Naive thymus-derived CD4-positive, alpha-beta T cell (primary cell): ENCODE measurements around the gene PNMA5. TPM values are rescaled to one million over a fixed set of nuclear protein-coding genes. Genes with fewer than 3 reads are reported as not detected.
A peak's percentile ranks its signal among the peaks of the same experiment; 100 is the strongest.
"Not testable (repeated sequence)": the region's sequence is repeated elsewhere in the genome, so short reads cannot be mapped to it uniquely, and the experiment has no call there.

Experiments
- ATAC-seq: fragments of 150-1000 bp; cut with Tn5 transposase; 2 replicates; pipeline ENCODE4 v1.10.0; 2021; ENCODE audit warnings: mild to moderate bottlenecking, moderate library complexity
- CTCF ChIA-PET: fragments of 350-600 bp; sonication (Branson Sonifier 250); formaldehyde crosslinking; loops from one replicate; lab custom pipeline; 2021; ENCODE audit warnings: antibody characterized with exemption; lab: Charles Lee
- POLR2A ChIA-PET: fragments of 350-600 bp; sonication (Branson Sonifier 250); formaldehyde crosslinking; loops from one replicate; lab custom pipeline; 2021; ENCODE audit warnings: antibody characterized with exemption, inconsistent platforms; lab: Charles Lee
- DNase-seq, 9 donors: peaks; one replicate each; pipeline versions ENCODE4 v3.0.0 to v3.0.0-alpha.2; 2020 to 2022; ENCODE audit warnings: mixed read lengths in 1 of 9
- H3K27ac ChIP-seq: one replicate; pipeline ENCODE4 v1.7.0; 2013; ENCODE audit warnings: mild to moderate bottlenecking, low read depth, low read length, moderate library complexity
- H3K27me3 ChIP-seq, 2 donors: one replicate each; pipeline ENCODE4 v1.7.0; 2013; ENCODE audit warnings: low read length in 2 of 2, mild to moderate bottlenecking in 2 of 2, moderate library complexity in 2 of 2; ENCODE audit not compliant: control insufficient read depth in 2 of 2, insufficient read depth in 2 of 2
- H3K36me3 ChIP-seq, 3 experiments: 1 replicate in 2 of 3; 2 replicates in 1 of 3; pipeline ENCODE4 v1.7.0; 2013; ENCODE audit warnings: low read length in 3 of 3, mild to moderate bottlenecking in 3 of 3, moderate library complexity in 1 of 3; ENCODE audit not compliant: insufficient read depth in 3 of 3, control insufficient read depth in 2 of 3
- H3K4me1 ChIP-seq, 2 donors: one replicate each; pipeline ENCODE4 v1.7.0; 2013; ENCODE audit warnings: low read length in 2 of 2, mild to moderate bottlenecking in 2 of 2, moderate library complexity in 1 of 2; ENCODE audit not compliant: control insufficient read depth in 2 of 2, insufficient read depth in 2 of 2
- H3K4me3 ChIP-seq: 2 replicates; pipeline ENCODE4 v1.7.0; 2013; ENCODE audit warnings: mild to moderate bottlenecking, low read length
- H3K9me3 ChIP-seq, 3 experiments: 1 replicate in 2 of 3; 2 replicates in 1 of 3; pipeline ENCODE4 v1.7.0; 2013; ENCODE audit warnings: low read length in 3 of 3; ENCODE audit not compliant: control insufficient read depth in 2 of 3
- H3K27ac Mint-ChIP-seq, 9 donors: one replicate each; pipeline ENCODE4 v1.8.0; 2020 to 2022; ENCODE audit warnings: mixed read lengths in 9 of 9, mild to moderate bottlenecking in 8 of 9, moderate library complexity in 5 of 9, inconsistent platforms in 2 of 9
- H3K27me3 Mint-ChIP-seq, 5 donors: one replicate each; pipeline ENCODE4 v1.8.0; 2021 to 2022; ENCODE audit warnings: mixed read lengths in 5 of 5, mild to moderate bottlenecking in 1 of 5
- H3K36me3 Mint-ChIP-seq, 5 donors: one replicate each; pipeline ENCODE4 v1.8.0; 2020 to 2022; ENCODE audit warnings: mixed read lengths in 5 of 5, mild to moderate bottlenecking in 3 of 5, inconsistent platforms in 1 of 5
- H3K4me1 Mint-ChIP-seq, 7 donors: one replicate each; pipeline ENCODE4 v1.8.0; 2020 to 2022; ENCODE audit warnings: mixed read lengths in 7 of 7, mild to moderate bottlenecking in 3 of 7, inconsistent platforms in 1 of 7
- H3K4me3 Mint-ChIP-seq, 10 donors: one replicate each; pipeline ENCODE4 v1.8.0; 2020 to 2022; ENCODE audit warnings: mild to moderate bottlenecking in 10 of 10, mixed read lengths in 10 of 10, moderate library complexity in 6 of 10, inconsistent platforms in 2 of 10
- H3K9me3 Mint-ChIP-seq, 11 donors: one replicate each; pipeline ENCODE4 v1.8.0; 2020 to 2022; ENCODE audit warnings: mixed read lengths in 11 of 11, mild to moderate bottlenecking in 4 of 11, inconsistent platforms in 1 of 11, moderate library complexity in 1 of 11
- intact Hi-C, 2 donors: fragments of 100-400 bp; cut with micrococcal nuclease; formaldehyde crosslinking; loops; one replicate each; pipeline ENCODE4 v1.15.1; 2023
- polyA plus RNA-seq, 2 donors: library from polyadenylated mRNA; unstranded; fragments of 300-500 nt; fragmentation: Illumina TruSeq; gene quantifications; one replicate each; pipeline ENCODE4 v1.2.3, GENCODE V29; 2021
- total RNA-seq, 6 experiments: library from RNA in 5 of 6; stranded (reverse) in 5 of 6; gene quantifications; 1 replicate in 5 of 6; 2 replicates in 1 of 6; pipeline ENCODE4 v1.2.3 and lab custom pipeline; 2021 to 2026

The PNMA5 gene
- total and polyA plus RNA-seq, 7 experiments from 2014 or later, result 0.31 TPM; not detected in 6

GRCh38 chrX:152992115-152992514 lies 1.8 kb downstream of the PNMA5 start:
- Mint-ChIP-seq H3K27ac (peak overlapping the region in 2 of 9 donors; percentile 18 to 23), H3K36me3 (no peaks in the 10 kb centered on the region), H3K9me3 (peaks cover 0 to 2% (median 0%) of the 10 kb centered on the region in 11 donors), H3K4me1 (peaks cover 0 to 28% (median under 1%) of the 10 kb centered on the region in 7 donors), H3K27me3 (no peaks in the 10 kb centered on the region), H3K4me3 (peak overlapping the region in 2 of 10 donors; percentile 11 to 14)
- H3K4me1 ChIP-seq, result no peaks in the 10 kb centered on the region
- intact Hi-C loops, result no loop called here
- no peak overlapping the region for H3K27ac ChIP-seq
- H3K36me3 ChIP-seq, result no peaks in the 10 kb centered on the region
- no peak for DNase-seq
- CTCF ChIA-PET, result no interaction called here
- H3K27me3 ChIP-seq, result no peaks in the 10 kb centered on the region
- POLR2A ChIA-PET, result no interaction called here
- no peak for ATAC-seq
- no peaks in the 10 kb centered on the region for H3K9me3 ChIP-seq
- H3K4me3 ChIP-seq, result no peak overlapping the region

- Histone ChIP-seq H3K4me3 (no peak overlapping the region), H3K9me3 (no peaks in the 10 kb centered on the region), H3K36me3 (no peaks in the 10 kb centered on the region), H3K27me3 (no peaks in the 10 kb centered on the region), H3K27ac (no peak overlapping the region), H3K4me1 (no peaks in the 10 kb centered on the region)
- ATAC-seq (no peak), DNase-seq (no peak)
- peak overlapping the region in 2 of 10 donors; percentile 34 to 65 for H3K4me3 Mint-ChIP-seq
- ChIA-PET POLR2A (no interaction called here), CTCF (no interaction called here)
- intact Hi-C loops, result no loop called here
- peak overlapping the region in 2 of 9 donors; percentile 73 to 87 for H3K27ac Mint-ChIP-seq
- H3K36me3 Mint-ChIP-seq, result no peaks in the 10 kb centered on the region
- peaks cover 0 to 2% (median 0%) of the 10 kb centered on the region in 11 donors for H3K9me3 Mint-ChIP-seq
- no peaks in the 10 kb centered on the region for H3K27me3 Mint-ChIP-seq
- H3K4me1 Mint-ChIP-seq, result peaks cover 0 to 27% (median 0%) of the 10 kb centered on the region in 7 donors
Observed at GRCh38 chrX:152991123-152991522, 2.8 kb downstream of the PNMA5 start.

GRCh38 chrX:152989292-152989658 lies 4.6 kb downstream of the PNMA5 start:
- peak overlapping the region in 6 of 9 donors; percentile 10 to 81 (median 55) for H3K27ac Mint-ChIP-seq
- H3K4me1 ChIP-seq, result no peaks in the 10 kb centered on the region
- H3K36me3 Mint-ChIP-seq, result no peaks in the 10 kb centered on the region
- peak overlapping the region; percentile 21 for H3K27ac ChIP-seq
- H3K36me3 ChIP-seq, result no peaks in the 10 kb centered on the region
- no peak overlapping the region for H3K4me3 ChIP-seq
- ATAC-seq, result peak; percentile 37
- DNase-seq, result peak in 2 of 9 donors; percentile 3 to 7
- peaks cover 0 to 27% (median 0%) of the 10 kb centered on the region in 7 donors for H3K4me1 Mint-ChIP-seq
- H3K27me3 ChIP-seq, result no peaks in the 10 kb centered on the region
- no peaks in the 10 kb centered on the region for H3K9me3 ChIP-seq
- intact Hi-C loops, result no loop called here
- H3K27me3 Mint-ChIP-seq, result no peaks in the 10 kb centered on the region
- ChIA-PET POLR2A (no interaction called here), CTCF (no interaction called here)
- H3K4me3 Mint-ChIP-seq, result peak overlapping the region in 5 of 10 donors; percentile 30 to 60 (median 53)
- H3K9me3 Mint-ChIP-seq, result no peaks in the 10 kb centered on the region

- Mint-ChIP-seq H3K27ac (peak overlapping the region in 7 of 9 donors; percentile 10 to 92 (median 73)), H3K4me3 (peak overlapping the region in 5 of 10 donors; percentile 30 to 75 (median 47)), H3K9me3 (no peaks in the 10 kb centered on the region), H3K36me3 (no peaks in the 10 kb centered on the region), H3K4me1 (peaks cover 0 to 27% (median 0%) of the 10 kb centered on the region in 7 donors), H3K27me3 (no peaks in the 10 kb centered on the region)
- DNase-seq, result no peak
- no peaks in the 10 kb centered on the region for H3K27me3 ChIP-seq
- H3K27ac ChIP-seq, result peak overlapping the region; percentile 21
- H3K4me3 ChIP-seq, result no peak overlapping the region
- H3K36me3 ChIP-seq, result no peaks in the 10 kb centered on the region
- CTCF ChIA-PET, result no interaction called here
- POLR2A ChIA-PET, result no interaction called here
- intact Hi-C loops, result no loop called here
- no peaks in the 10 kb centered on the region for H3K9me3 ChIP-seq
- ATAC-seq, result no peak
- H3K4me1 ChIP-seq, result no peaks in the 10 kb centered on the region
Observed at GRCh38 chrX:152988536-152989291, 5.2 kb downstream of the PNMA5 start.

DNA sequence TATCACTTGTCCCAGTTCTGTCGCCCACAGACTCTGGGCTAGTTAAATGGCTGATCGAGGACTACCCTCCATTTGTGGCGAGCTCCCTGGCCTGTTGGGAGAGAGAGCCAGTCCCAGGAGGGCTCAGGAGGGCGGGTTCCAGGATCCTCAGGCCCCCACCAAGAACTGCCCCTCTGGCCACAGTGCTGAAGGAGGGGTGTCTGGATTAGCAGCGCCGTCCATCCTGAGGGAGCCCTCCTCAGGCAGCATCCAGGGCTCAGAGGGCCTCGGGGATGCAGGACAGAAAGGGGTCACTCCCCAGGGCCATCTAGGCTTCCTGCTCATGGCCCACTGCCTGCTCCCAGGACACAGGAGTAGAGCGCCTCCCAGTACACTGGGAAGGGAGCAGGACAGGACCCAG lies 6.1 kb downstream of the PNMA5 start:
- no peak overlapping the region for H3K27ac Mint-ChIP-seq
- no peak for ATAC-seq
- ChIA-PET POLR2A (no interaction called here), CTCF (no interaction called here)
- intact Hi-C loops, result no loop called here
- H3K4me3 ChIP-seq, result no peak overlapping the region
- H3K36me3 ChIP-seq, result no peaks in the 10 kb centered on the region
- H3K9me3 ChIP-seq, result no peaks in the 10 kb centered on the region
- no peaks in the 10 kb centered on the region for H3K4me1 ChIP-seq
- H3K4me1 Mint-ChIP-seq, result peaks cover 0 to 27% (median 0%) of the 10 kb centered on the region in 7 donors
- no peaks in the 10 kb centered on the region for H3K36me3 Mint-ChIP-seq
- H3K27me3 ChIP-seq, result no peaks in the 10 kb centered on the region
- H3K27ac ChIP-seq, result no peak overlapping the region
- no peak overlapping the region for H3K4me3 Mint-ChIP-seq
- DNase-seq, result no peak
- no peaks in the 10 kb centered on the region for H3K27me3 Mint-ChIP-seq
- no peaks in the 10 kb centered on the region for H3K9me3 Mint-ChIP-seq

- ATAC-seq, H3K27me3 ChIP-seq, H3K4me3 ChIP-seq, POLR2A ChIA-PET, H3K27me3 Mint-ChIP-seq, intact Hi-C loops, H3K27ac Mint-ChIP-seq, H3K36me3 ChIP-seq, H3K36me3 Mint-ChIP-seq, H3K9me3 ChIP-seq, DNase-seq, H3K9me3 Mint-ChIP-seq, H3K27ac ChIP-seq, H3K4me1 ChIP-seq, H3K4me3 Mint-ChIP-seq, CTCF ChIA-PET: not testable (repeated sequence)
- H3K4me1 Mint-ChIP-seq, result peaks cover 0 to 26% (median 0%) of the 10 kb centered on the region in 7 donors
Observed at GRCh38 chrX:152987156-152987555, 6.8 kb downstream of the PNMA5 start.

GRCh38 chrX:152985383-152985782 lies 8.5 kb downstream of the PNMA5 start:
- H3K27me3 ChIP-seq, ATAC-seq, H3K4me3 Mint-ChIP-seq, H3K27ac ChIP-seq, H3K9me3 Mint-ChIP-seq, H3K36me3 ChIP-seq, H3K27ac Mint-ChIP-seq, CTCF ChIA-PET, H3K36me3 Mint-ChIP-seq, POLR2A ChIA-PET, H3K27me3 Mint-ChIP-seq, intact Hi-C loops, H3K4me3 ChIP-seq, H3K9me3 ChIP-seq, H3K4me1 ChIP-seq, DNase-seq: not testable (repeated sequence)
- H3K4me1 Mint-ChIP-seq, result peaks cover 0 to 12% (median 0%) of the 10 kb centered on the region in 7 donors
